HG02678 (cell line): Measurements from ENCODE around the gene CLCN1.
"Not testable (repeated sequence)": the region's sequence is repeated elsewhere in the genome, so short reads cannot be mapped to it uniquely, and the experiment has no call there.

Source experiments
- ATAC-seq: cut with Tn5 transposase; IDR thresholded peaks from one replicate; pipeline ENCODE4 v1.9.1; 2021; ENCODE audit warnings: mild to moderate bottlenecking, moderate library complexity; ENCODE audit not compliant: unreplicated experiment

Gene CLCN1

GRCh38 chr7:143315776-143316175, at the start of gene CLCN1:
CLCN1 (plus strand) TSS chr7:143316111; CDS start chr7:143316213, 102 bp downstream.
- no peak for ATAC-seq

GRCh38 chr7:143269251-143269650, 46.7 kb upstream of the CLCN1 start:
- ATAC-seq, result no peak

- no peak for ATAC-seq
Observed at GRCh38 chr7:143271240-143271639, 44.7 kb upstream of the CLCN1 start.

- ATAC-seq, result no peak
Observed at GRCh38 chr7:143272871-143273270, 43.0 kb upstream of the CLCN1 start.

GRCh38 chr7:143279186-143280098, 36.5 kb upstream of the CLCN1 start:
- ATAC-seq, result no peak

GRCh38 chr7:143280160-143280559, 35.8 kb upstream of the CLCN1 start:
- ATAC-seq, result no peak

GRCh38 chr7:143280566-143280965, 35.3 kb upstream of the CLCN1 start:
- no peak for ATAC-seq

GRCh38 chr7:143281529-143281928, 34.4 kb upstream of the CLCN1 start:
- no peak for ATAC-seq

GRCh38 chr7:143282124-143282523, 33.8 kb upstream of the CLCN1 start:
- ATAC-seq, result no peak

- ATAC-seq, result no peak
Observed at GRCh38 chr7:143283381-143283780, 32.5 kb upstream of the CLCN1 start.

- ATAC-seq, result no peak
Observed at GRCh38 chr7:143284591-143285469, 31.1 kb upstream of the CLCN1 start, which contains the start of gene TMEM139. TMEM139 (plus strand) TSS chr7:143284958; CDS start chr7:143285958, 1,000 bp downstream.

- ATAC-seq, result no peak
Observed at GRCh38 chr7:143285470-143285778, 30.5 kb upstream of the CLCN1 start.

GRCh38 chr7:143285806-143286521, 29.9 kb upstream of the CLCN1 start:
- ATAC-seq, result no peak

- ATAC-seq, result no peak
Observed at GRCh38 chr7:143286522-143286890, 29.4 kb upstream of the CLCN1 start.

- ATAC-seq, result no peak
Observed at GRCh38 chr7:143287339-143287934, 28.5 kb upstream of the CLCN1 start.

- peak; percentile 89 for ATAC-seq
Observed at GRCh38 chr7:143287935-143288826, 27.7 kb upstream of the CLCN1 start, which contains the start of gene CASP2. CASP2 (plus strand) TSS chr7:143288351; CDS start chr7:143288456, 105 bp downstream.

GRCh38 chr7:143288836-143289235, 27.1 kb upstream of the CLCN1 start:
- no peak for ATAC-seq

GRCh38 chr7:143289421-143289820, 26.5 kb upstream of the CLCN1 start:
- no peak for ATAC-seq

GRCh38 chr7:143289888-143290287, 26.0 kb upstream of the CLCN1 start:
- not testable (repeated sequence) for ATAC-seq

GRCh38 chr7:143290293-143290692, 25.6 kb upstream of the CLCN1 start:
- no peak for ATAC-seq
